Smooth muscle cell (in vitro differentiated cells): ENCODE results near the gene ZSWIM1. TPM values are rescaled to one million over a fixed set of nuclear protein-coding genes. Genes with fewer than 3 reads are reported as not detected.

Experiments used
- DNase-seq: peaks from one replicate; lab custom pipeline; 2025; ENCODE audit not compliant: unreplicated experiment; lab: John Stamatoyannopoulos, UW
- H2AFZ ChIP-seq: fragments of 200-600 bp; sonication (generic); 2 replicates; pipeline ENCODE4 v1.6.0; 2016; ENCODE audit warnings: antibody characterized with exemption, low read depth, mild to moderate bottlenecking
- H3F3A ChIP-seq: fragments of 200-600 bp; sonication (generic); 2 replicates; pipeline ENCODE4 v1.6.0; 2017; ENCODE audit warnings: antibody characterized with exemption, low read depth
- H3K27ac ChIP-seq: fragments of 200-600 bp; sonication (generic); 2 replicates; pipeline ENCODE4 v1.5.1; 2016; ENCODE audit warnings: low read depth, mild to moderate bottlenecking
- H3K27me3 ChIP-seq: fragments of 200-600 bp; sonication (generic); 2 replicates; pipeline ENCODE4 v1.6.1; 2016; ENCODE audit warnings: low read depth, mild to moderate bottlenecking
- H3K36me3 ChIP-seq: fragments of 200-600 bp; sonication (generic); 2 replicates; pipeline ENCODE4 v1.5.1; 2016; ENCODE audit warnings: low read depth
- H3K4me1 ChIP-seq: fragments of 200-600 bp; sonication (generic); 2 replicates; pipeline ENCODE4 v1.5.1; 2016; ENCODE audit warnings: low read depth
- H3K4me2 ChIP-seq: fragments of 200-600 bp; sonication (generic); 2 replicates; pipeline ENCODE4 v1.6.0; 2016; ENCODE audit warnings: mild to moderate bottlenecking
- H3K4me3 ChIP-seq: fragments of 200-600 bp; sonication (generic); 2 replicates; pipeline ENCODE4 v1.5.1; 2016; ENCODE audit warnings: mild to moderate bottlenecking
- H3K79me2 ChIP-seq: fragments of 200-600 bp; sonication (generic); 2 replicates; pipeline ENCODE4 v1.6.0; 2016; ENCODE audit warnings: low read depth, mild to moderate bottlenecking
- H3K9ac ChIP-seq: fragments of 200-600 bp; sonication (generic); 2 replicates; pipeline ENCODE4 v1.6.0; 2016; ENCODE audit warnings: low read depth
- H3K9me3 ChIP-seq: fragments of 200-600 bp; sonication (generic); replicated peaks from 2 replicates; pipeline ENCODE4 v1.5.1; 2016; ENCODE audit warnings: low read depth
- H4K20me1 ChIP-seq: fragments of 200-600 bp; sonication (generic); 2 replicates; pipeline ENCODE4 v1.6.0; 2016; ENCODE audit warnings: low read depth
- WGBS: methylation state at CpG from one replicate; pipeline ENCODE4 v1.1.7; 2016; ENCODE audit warnings: low lambda C conversion rate; 5-methylcytosine and 5-hydroxymethylcytosine counted together
- polyA plus RNA-seq: library from polyadenylated mRNA; unstranded; fragments of >200 nt; fragmentation: Nextera tagmentation; extraction: Ambion mirVana; gene quantifications from 2 replicates; pipeline ENCODE4 v1.2.1, GENCODE V29; 2016
- total RNA-seq: library from RNA; depleted of rRNA; stranded (reverse); fragments of >200 nt; gene quantifications from 2 replicates; pipeline ENCODE4 v1.2.3, GENCODE V29; 2014
- TF ChIP-seq, protein P1 (sequence below): fragments of 200-600 bp; sonication (generic); IDR thresholded peaks from 2 replicates; pipeline ENCODE4 v1.5.1; 2017; ENCODE audit warnings: borderline replicate concordance, mild to moderate bottlenecking, antibody characterized with exemption; ENCODE audit not compliant: insufficient read depth, poor library complexity, severe bottlenecking

Gene ZSWIM1
- total and polyA plus RNA-seq, 2 experiments from 2014 or later: 5.7 to 12.2 TPM

DNA sequence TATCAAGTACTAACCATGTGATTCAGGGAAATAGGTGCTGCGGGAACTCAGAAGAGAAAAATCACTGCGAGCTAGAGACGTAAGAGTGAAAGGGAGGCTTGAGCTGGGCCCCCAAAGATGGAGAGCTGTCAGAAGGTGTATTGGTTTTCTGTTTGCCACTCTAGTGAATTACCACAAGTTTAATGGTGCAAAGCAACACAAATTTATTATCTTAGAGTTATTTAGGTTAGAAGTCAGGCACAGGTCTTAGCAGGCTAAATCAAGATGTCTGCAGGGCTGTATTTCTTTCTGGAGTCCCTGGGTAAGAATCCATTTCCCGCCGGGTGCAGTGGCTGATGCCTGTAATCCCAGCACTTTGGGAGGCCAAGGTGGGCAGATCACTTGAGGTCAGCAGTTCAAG, 21.1 kb upstream of the ZSWIM1 start:
- H3K27ac ChIP-seq: no peak overlapping the region
- DNase-seq: no peak
- 96% methylated on average over 5 of the region's 5 CpGs for WGBS
- no peaks in the 10 kb centered on the region for H3K36me3 ChIP-seq
- H3K4me1 ChIP-seq: peaks cover 13% of the 10 kb centered on the region
- TF ChIP-seq, protein P1, sequence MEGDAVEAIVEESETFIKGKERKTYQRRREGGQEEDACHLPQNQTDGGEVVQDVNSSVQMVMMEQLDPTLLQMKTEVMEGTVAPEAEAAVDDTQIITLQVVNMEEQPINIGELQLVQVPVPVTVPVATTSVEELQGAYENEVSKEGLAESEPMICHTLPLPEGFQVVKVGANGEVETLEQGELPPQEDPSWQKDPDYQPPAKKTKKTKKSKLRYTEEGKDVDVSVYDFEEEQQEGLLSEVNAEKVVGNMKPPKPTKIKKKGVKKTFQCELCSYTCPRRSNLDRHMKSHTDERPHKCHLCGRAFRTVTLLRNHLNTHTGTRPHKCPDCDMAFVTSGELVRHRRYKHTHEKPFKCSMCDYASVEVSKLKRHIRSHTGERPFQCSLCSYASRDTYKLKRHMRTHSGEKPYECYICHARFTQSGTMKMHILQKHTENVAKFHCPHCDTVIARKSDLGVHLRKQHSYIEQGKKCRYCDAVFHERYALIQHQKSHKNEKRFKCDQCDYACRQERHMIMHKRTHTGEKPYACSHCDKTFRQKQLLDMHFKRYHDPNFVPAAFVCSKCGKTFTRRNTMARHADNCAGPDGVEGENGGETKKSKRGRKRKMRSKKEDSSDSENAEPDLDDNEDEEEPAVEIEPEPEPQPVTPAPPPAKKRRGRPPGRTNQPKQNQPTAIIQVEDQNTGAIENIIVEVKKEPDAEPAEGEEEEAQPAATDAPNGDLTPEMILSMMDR: no peak
- H3K79me2 ChIP-seq: peaks cover 29% of the 10 kb centered on the region
- H3K9me3 ChIP-seq: no peaks in the 10 kb centered on the region
- H4K20me1 ChIP-seq: no peaks in the 10 kb centered on the region
- no peak overlapping the region for H3K4me3 ChIP-seq
- H3K27me3 ChIP-seq: no peaks in the 10 kb centered on the region
- no peaks in the 10 kb centered on the region for H3F3A ChIP-seq
- no peak overlapping the region for H2AFZ ChIP-seq
- H3K9ac ChIP-seq: no peak overlapping the region
- H3K4me2 ChIP-seq: no peak overlapping the region

- 76% methylated on average over 7 of the region's 7 CpGs for WGBS
- no peak overlapping the region for H3K27ac ChIP-seq
- H2AFZ ChIP-seq: no peak overlapping the region
- TF ChIP-seq, protein P1: no peak
- DNase-seq: no peak
- H3K36me3 ChIP-seq: no peaks in the 10 kb centered on the region
- H3F3A ChIP-seq: no peaks in the 10 kb centered on the region
- peaks cover 13% of the 10 kb centered on the region for H3K4me1 ChIP-seq
- no peak overlapping the region for H3K9ac ChIP-seq
- H3K4me2 ChIP-seq: no peak overlapping the region
- no peaks in the 10 kb centered on the region for H3K27me3 ChIP-seq
- no peak overlapping the region for H3K4me3 ChIP-seq
- no peaks in the 10 kb centered on the region for H4K20me1 ChIP-seq
- H3K9me3 ChIP-seq: no peaks in the 10 kb centered on the region
- peaks cover 21% of the 10 kb centered on the region for H3K79me2 ChIP-seq
Observed at GRCh38 chr20:45860560-45861220, 20.3 kb upstream of the ZSWIM1 start.

GRCh38 chr20:45861221-45862075, 19.6 kb upstream of the ZSWIM1 start:
- Histone ChIP-seq H3K4me3 (no peak overlapping the region), H3K9ac (no peak overlapping the region), H2AFZ (no peak overlapping the region), H3K27ac (no peak overlapping the region), H3K4me1 (peaks cover 9% of the 10 kb centered on the region), H3K79me2 (peaks cover 13% of the 10 kb centered on the region), H3F3A (no peaks in the 10 kb centered on the region), H3K4me2 (no peak overlapping the region), H3K27me3 (no peaks in the 10 kb centered on the region), H3K36me3 (no peaks in the 10 kb centered on the region), H3K9me3 (no peaks in the 10 kb centered on the region), H4K20me1 (no peaks in the 10 kb centered on the region)
- TF ChIP-seq, protein P1: no peak
- no peak for DNase-seq
- WGBS: 97% methylated on average over 7 of the region's 7 CpGs
